H1 (cell line): ENCODE measurements around the gene HSD17B3. TPM values are rescaled to one million over a fixed set of nuclear protein-coding genes. Genes with fewer than 3 reads are reported as not detected.

ENCODE experiments used
- CTCF ChIA-PET: fragments of 300-600 bp; sonication (Branson Sonifier 250); formaldehyde crosslinking; loops from one replicate; lab custom pipeline; 2021; ENCODE audit not compliant: partially characterized antibody; lab: Charles Lee
- POLR2A ChIA-PET: fragments of 300-600 bp; sonication (Branson Sonifier 250); formaldehyde crosslinking; loops from one replicate; lab custom pipeline; 2021; ENCODE audit warnings: inconsistent platforms; ENCODE audit not compliant: partially characterized antibody; lab: Charles Lee
- DNase-seq, 2 experiments: peaks; one replicate each; pipeline versions ENCODE4 v3.0.0 to v3.0.0-alpha.2; 2010 to 2022; ENCODE audit warnings: low spot score in 2 of 2, low read depth in 1 of 2, mixed read lengths in 1 of 2
- FAIRE-seq: peaks from 2 replicates; lab custom pipeline; 2011; peaks lifted over from hg19 to GRCh38; lab: Jason Lieb, UNC
- H2AFZ ChIP-seq: 2 replicates; pipeline ENCODE4 v1.8.1; 2012; ENCODE audit warnings: low read length, inconsistent platforms
- H2AK5ac ChIP-seq: 2 replicates; pipeline ENCODE4 v1.6.1; 2013; ENCODE audit warnings: low read depth, low read length
- H2BK120ac ChIP-seq: replicated peaks from 2 replicates; pipeline ENCODE3; 2013; ENCODE audit warnings: low read depth, low read length, inconsistent platforms
- H2BK12ac ChIP-seq: 2 replicates; pipeline ENCODE4 v1.6.1; 2013; ENCODE audit warnings: low read depth, low read length
- H2BK15ac ChIP-seq: 2 replicates; pipeline ENCODE4 v1.6.1; 2013; ENCODE audit warnings: low read length
- H2BK20ac ChIP-seq: 2 replicates; pipeline ENCODE4 v1.6.1; 2013; ENCODE audit warnings: low read length
- H2BK5ac ChIP-seq: 2 replicates; pipeline ENCODE4 v1.6.1; 2013; ENCODE audit warnings: low read depth, low read length
- H3K14ac ChIP-seq: 2 replicates; pipeline ENCODE4 v1.6.1; 2013; ENCODE audit warnings: inconsistent platforms; ENCODE audit not compliant: insufficient read length
- H3K18ac ChIP-seq: 2 replicates; pipeline ENCODE4 v1.6.1; 2013; ENCODE audit warnings: low read length; ENCODE audit errors: extremely low read depth
- H3K23ac ChIP-seq: 2 replicates; pipeline ENCODE4 v1.6.1; 2013; ENCODE audit warnings: inconsistent platforms; ENCODE audit not compliant: insufficient read length
- H3K23me2 ChIP-seq: 2 replicates; pipeline ENCODE4 v1.6.1; 2013; ENCODE audit warnings: low read depth, low read length
- H3K27ac ChIP-seq: 2 replicates; pipeline ENCODE4 v1.6.1; 2011; ENCODE audit warnings: low read depth, low read length, inconsistent platforms
- H3K27me3 ChIP-seq, 4 experiments: replicated peaks in 1 of 4; 1 replicate in 1 of 4; 2 replicates in 3 of 4; pipeline versions ENCODE4 v1.6.1 to v1.8.1; 2011 to 2013; ENCODE audit warnings: low read length in 3 of 4, mild to moderate bottlenecking in 3 of 4, inconsistent platforms in 2 of 4, mixed read lengths in 2 of 4, moderate library complexity in 1 of 4; ENCODE audit not compliant: control insufficient read depth in 3 of 4, insufficient read depth in 3 of 4; ENCODE audit errors: extremely low read depth in 1 of 4
- H3K36me3 ChIP-seq, 4 experiments: 2 replicates each; pipeline versions ENCODE4 v1.6.1 to v1.8.1; 2011 to 2013; ENCODE audit warnings: mild to moderate bottlenecking in 4 of 4, low read length in 3 of 4, moderate library complexity in 2 of 4, control low read depth in 1 of 4, inconsistent platforms in 1 of 4; ENCODE audit not compliant: insufficient read depth in 4 of 4, control insufficient read depth in 2 of 4
- H3K4ac ChIP-seq: replicated peaks from 2 replicates; pipeline ENCODE3; 2013; ENCODE audit warnings: low read length, low read depth, mixed read lengths, inconsistent platforms; ENCODE audit not compliant: insufficient read length
- H3K4me1 ChIP-seq, 4 experiments: replicated peaks in 1 of 4; 1 replicate in 1 of 4; 2 replicates in 3 of 4; pipeline versions ENCODE4 v1.6.1 to v1.8.1; 2011 to 2013; ENCODE audit warnings: low read length in 3 of 4, inconsistent platforms in 2 of 4, mixed read lengths in 1 of 4; ENCODE audit not compliant: insufficient read depth in 4 of 4, control insufficient read depth in 3 of 4
- H3K4me2 ChIP-seq, 2 experiments: 2 replicates each; pipeline versions ENCODE4 v1.6.1 to v1.8.1; 2011 to 2013; ENCODE audit warnings: low read depth in 2 of 2, low read length in 2 of 2, control low read depth in 1 of 2, inconsistent platforms in 1 of 2, mild to moderate bottlenecking in 1 of 2; ENCODE audit not compliant: insufficient read depth in 1 of 2
- H3K4me3 ChIP-seq, 4 experiments: fragments of 200-600, 300-600 bp in 1 of 4; sonication (generic), shearing (Covaris generic), sonication (Bioruptor Twin) in 1 of 4; 2 replicates each; pipeline versions ENCODE4 v1.5.1 to v1.8.1; 2011 to 2016; ENCODE audit warnings: low read length in 4 of 4, low read depth in 3 of 4, control low read depth in 2 of 4, inconsistent platforms in 2 of 4, mild to moderate bottlenecking in 2 of 4, mixed read lengths in 1 of 4, moderate library complexity in 1 of 4; ENCODE audit not compliant: insufficient read depth in 2 of 4; ENCODE audit errors: extremely low read depth in 1 of 4
- H3K56ac ChIP-seq: replicated peaks from 2 replicates; pipeline ENCODE3; 2013; ENCODE audit warnings: low read depth, mild to moderate bottlenecking, mixed read lengths, low read length, inconsistent platforms; ENCODE audit not compliant: insufficient read length
- H3K79me1 ChIP-seq: 2 replicates; pipeline ENCODE4 v1.6.1; 2013; ENCODE audit warnings: low read depth, low read length, control low read depth
- H3K79me2 ChIP-seq, 2 experiments: 2 replicates each; pipeline versions ENCODE4 v1.6.1 to v1.8.1; 2012 to 2013; ENCODE audit warnings: low read length in 2 of 2, mild to moderate bottlenecking in 2 of 2, inconsistent platforms in 1 of 2; ENCODE audit not compliant: insufficient read depth in 2 of 2, control insufficient read depth in 1 of 2
- H3K9ac ChIP-seq, 4 experiments: replicated peaks in 1 of 4; 1 replicate in 1 of 4; 2 replicates in 3 of 4; pipeline versions ENCODE4 v1.6.1 to v1.8.1; 2011 to 2013; ENCODE audit warnings: low read depth in 3 of 4, low read length in 3 of 4, control low read depth in 2 of 4, mild to moderate bottlenecking in 2 of 4, moderate library complexity in 2 of 4, inconsistent platforms in 1 of 4; ENCODE audit errors: extremely low read depth in 1 of 4
- H3K9me3 ChIP-seq, 2 experiments: 2 replicates each; pipeline versions ENCODE4 v1.6.1 to v1.8.1; 2012 to 2013; ENCODE audit warnings: mild to moderate bottlenecking in 2 of 2, moderate library complexity in 2 of 2, control low read depth in 1 of 2, inconsistent platforms in 1 of 2, low read depth in 1 of 2, low read length in 1 of 2, mixed read lengths in 1 of 2; ENCODE audit not compliant: insufficient read depth in 2 of 2
- H4K20me1 ChIP-seq, 2 experiments: replicated peaks in 1 of 2; 2 replicates each; pipeline versions ENCODE3 to v1.8.1; 2011 to 2013; ENCODE audit warnings: inconsistent platforms in 2 of 2, low read length in 2 of 2, mild to moderate bottlenecking in 1 of 2; ENCODE audit not compliant: insufficient read depth in 2 of 2, control insufficient read depth in 1 of 2
- H4K5ac ChIP-seq: 2 replicates; pipeline ENCODE4 v1.6.1; 2013; ENCODE audit warnings: low read length, low read depth, mixed read lengths, inconsistent platforms; ENCODE audit not compliant: insufficient read length
- H4K8ac ChIP-seq: 2 replicates; pipeline ENCODE4 v1.8.0; 2013; ENCODE audit warnings: mild to moderate bottlenecking, moderate library complexity, low read length, inconsistent platforms; ENCODE audit not compliant: insufficient read depth; ENCODE audit errors: extremely low read depth
- H4K91ac ChIP-seq: replicated peaks from 2 replicates; pipeline ENCODE3; 2013; ENCODE audit warnings: low read length, mixed read lengths, inconsistent platforms; ENCODE audit not compliant: insufficient read length
- KDM1A ChIP-seq: fragments of 200-600, 300-600 bp; sonication (generic); IDR thresholded peaks from 2 replicates; pipeline ENCODE4 v1.7.1; 2016; ENCODE audit warnings: mild to moderate bottlenecking, low read length, borderline replicate concordance
- NRF1 ChIP-seq: IDR thresholded peaks from 2 replicates; pipeline ENCODE4 v1.6.1; 2011; ENCODE audit warnings: mild to moderate bottlenecking, low read depth, low read length, improper control_type of control experiment
- PHF8 ChIP-seq: fragments of 200-600 bp; sonication (generic); conservative IDR thresholded peaks from 2 replicates; pipeline ENCODE4 v1.7.1; 2012; ENCODE audit warnings: low read depth, mild to moderate bottlenecking, inconsistent platforms, low read length, moderate library complexity
- RFX5 ChIP-seq: IDR thresholded peaks from 2 replicates; pipeline ENCODE4 v1.6.1; 2011; ENCODE audit warnings: low read depth, low read length, improper control_type of control experiment, borderline replicate concordance
- SIX5 ChIP-seq: IDR thresholded peaks from 2 replicates; pipeline ENCODE4 v1.6.1; 2011; ENCODE audit warnings: mild to moderate bottlenecking, low read depth, low read length
- ZNF274 ChIP-seq: IDR thresholded peaks from 2 replicates; pipeline ENCODE4 v1.7.0; 2012; ENCODE audit warnings: low read length, borderline replicate concordance; ENCODE audit errors: extremely low read depth
- WGBS, 2 experiments: shearing (Covaris generic) in 1 of 2; methylation state at CpG; one replicate each; pipeline versions ENCODE4 v1.1.6 to v1.1.7; 2013 to 2015; ENCODE audit warnings: low lambda C conversion rate in 2 of 2, mixed read lengths in 2 of 2, inconsistent platforms in 1 of 2, low coverage in 1 of 2, missing lambda C conversion rate in 1 of 2; ENCODE audit not compliant: insufficient replicate concordance in 2 of 2, insufficient coverage in 1 of 2, insufficient read length in 1 of 2; ENCODE audit errors: extremely low coverage in 1 of 2, missing lambda C conversion rate in 1 of 2; 5-methylcytosine and 5-hydroxymethylcytosine counted together
- polyA plus RNA-seq, 7 experiments: library from polyadenylated mRNA; depleted of rRNA in 3 of 7; stranded (reverse) in 5 of 7; unstranded in 2 of 7; fragments of >200 nt in 5 of 7; fragments of 200-250 nt in 2 of 7; gene quantifications; 1 replicate in 5 of 7; 2 replicates in 1 of 7; 4 replicates in 1 of 7; pipeline versions ENCODE4 v1.2.1 to v1.2.3, GENCODE V29; 2011 to 2013; ENCODE audit warnings: missing spikeins in 2 of 7, mixed read lengths in 2 of 7
- total RNA-seq: library from RNA; stranded (reverse); fragmentation: NEBNext Ultra II Directional; extraction: Animal tissue kit (Norgen Biotek cat#: 25700); gene quantifications from 2 replicates; pipeline ENCODE4 v1.2.1, GENCODE V29; 2021

The HSD17B3 gene
- total and polyA plus RNA-seq, 2 of the 8 experiments (the other 6 are each of a cell fraction or from before 2014, with no cell fraction given), result not detected

GRCh38 chr9:96344458-96345180 lies 42.6 kb upstream of the HSD17B3 start:
- ChIA-PET POLR2A (interaction anchor here (0.6 to 1.2 kb wide), 3 partner anchors 57 to 97 kb away, joined by 3 to 5 read pairs (median 3); no protein-coding TSS in a partner anchor), CTCF (interaction anchor here (0.9 to 2.9 kb wide), 3 partner anchors 17 to 71 kb away, joined by 4 to 21 read pairs (median 5); no protein-coding TSS in a partner anchor)
- H4K91ac ChIP-seq, result no peak overlapping the region
- H3K4ac ChIP-seq, result no peak overlapping the region
- H2AFZ ChIP-seq, result 0 out of 2 replicates have a peak overlapping the region, but pooled peaks have one; percentile 16
- no peaks in the 10 kb centered on the region for H3K79me1 ChIP-seq
- H3K23ac ChIP-seq, result no peak overlapping the region
- H3K9me3 ChIP-seq, result peaks cover 0 to 4% of the 10 kb centered on the region in 2 experiments; a peak in 3 of 4 replicates
- WGBS, 2 experiments, result 65% methylated on average over 4 of the region's 6 CpGs; no CpG with 5 or more reads in 1 of the 2 experiments
- peak overlapping the region; percentile 41 for H4K5ac ChIP-seq
- H3K14ac ChIP-seq, result no peak overlapping the region
- no peaks in the 10 kb centered on the region for H3K27me3 ChIP-seq
- H2AK5ac ChIP-seq, result no peak overlapping the region
- H2BK120ac ChIP-seq, result no peak overlapping the region
- H3K4me3 ChIP-seq, result no peak overlapping the region; a peak in 1 of 8 replicates
- H3K4me1 ChIP-seq, result peaks cover 0 to 33% (median 17%) of the 10 kb centered on the region in 4 experiments; a peak in 6 of 7 replicates
- no peaks in the 10 kb centered on the region for H3K23me2 ChIP-seq
- H2BK12ac ChIP-seq, result no peak overlapping the region
- no peak overlapping the region for H2BK5ac ChIP-seq
- peak overlapping the region; percentile 2; the same call in 1 of the 2 replicates for H2BK20ac ChIP-seq
- no peak for FAIRE-seq
- no peak overlapping the region for H3K56ac ChIP-seq
- no peaks in the 10 kb centered on the region for H3K36me3 ChIP-seq
- 0 out of 2 replicates have a peak overlapping the region, but pooled peaks have one; percentile 41 for H3K27ac ChIP-seq
- DNase-seq, result no peak
- H3K18ac ChIP-seq, result no peak overlapping the region; the same call in 1 of the 2 replicates
- peak overlapping the region; percentile 11; a peak in 1 of 4 replicates for H3K4me2 ChIP-seq
- H4K8ac ChIP-seq, result no peak overlapping the region
- H4K20me1 ChIP-seq, result no peaks in the 10 kb centered on the region
- H3K79me2 ChIP-seq, result no peaks in the 10 kb centered on the region
- no peak overlapping the region for H3K9ac ChIP-seq
- H2BK15ac ChIP-seq, result no peak overlapping the region
- TF ChIP-seq ZNF274, result no peak
- no peak for TF ChIP-seq NRF1
- no peak for TF ChIP-seq RFX5
- TF ChIP-seq KDM1A, result no peak; the same call in 1 of the 2 replicates
- no peak for TF ChIP-seq SIX5
- TF ChIP-seq PHF8, result no peak
